Measurements from ENCODE around the gene GATD1. TPM values are rescaled to one million over a fixed set of nuclear protein-coding genes. Genes with fewer than 3 reads are reported as not detected.
A peak's percentile ranks its signal among the peaks of the same experiment; 100 is the strongest.

The GATD1 gene
- total RNA-seq, 1 experiment from 2014 or later: 22.8 TPM

DNA sequence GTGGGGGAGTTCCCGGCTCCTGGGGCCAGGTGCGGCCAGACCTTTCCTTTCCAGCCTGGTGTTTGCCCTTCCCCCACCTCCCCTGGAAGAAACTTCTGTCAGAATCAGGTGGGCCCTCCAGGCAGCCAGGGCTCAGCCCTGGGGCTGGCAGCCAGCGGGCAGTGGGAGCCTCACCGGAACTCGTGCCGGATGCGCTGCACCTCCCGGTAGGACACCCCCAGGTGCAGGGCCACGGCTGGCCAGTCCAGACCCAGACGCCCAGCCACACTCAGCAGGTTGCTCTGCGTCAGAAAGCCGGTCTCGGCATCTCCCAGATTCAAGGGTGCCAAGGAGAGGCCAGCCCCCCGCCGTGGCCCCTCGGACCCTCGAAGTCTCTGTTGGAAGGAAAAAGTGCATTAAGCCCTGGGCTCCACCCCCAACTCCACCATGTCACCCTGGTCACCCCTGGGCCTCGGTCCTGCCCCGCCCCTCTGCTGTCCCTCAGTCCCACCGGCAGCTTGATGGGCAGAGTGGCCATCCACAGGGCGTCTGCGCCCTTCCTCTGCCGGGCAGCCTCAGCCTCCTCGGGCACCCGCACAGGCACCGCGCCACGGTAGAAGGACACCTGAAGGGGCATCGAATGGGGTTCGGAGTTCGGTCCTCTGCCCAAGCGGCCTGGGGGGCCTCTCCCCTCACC is 22.5 kb upstream of the GATD1 start:
- DNase-seq (ENCODE audit: low read depth, low spot score): no peak
- in situ Hi-C loops (cut with HindIII; ENCODE audit: low pct_unique_long_range_greater_than_20kb, low sequenced_read_pairs): no loop called here

DNA sequence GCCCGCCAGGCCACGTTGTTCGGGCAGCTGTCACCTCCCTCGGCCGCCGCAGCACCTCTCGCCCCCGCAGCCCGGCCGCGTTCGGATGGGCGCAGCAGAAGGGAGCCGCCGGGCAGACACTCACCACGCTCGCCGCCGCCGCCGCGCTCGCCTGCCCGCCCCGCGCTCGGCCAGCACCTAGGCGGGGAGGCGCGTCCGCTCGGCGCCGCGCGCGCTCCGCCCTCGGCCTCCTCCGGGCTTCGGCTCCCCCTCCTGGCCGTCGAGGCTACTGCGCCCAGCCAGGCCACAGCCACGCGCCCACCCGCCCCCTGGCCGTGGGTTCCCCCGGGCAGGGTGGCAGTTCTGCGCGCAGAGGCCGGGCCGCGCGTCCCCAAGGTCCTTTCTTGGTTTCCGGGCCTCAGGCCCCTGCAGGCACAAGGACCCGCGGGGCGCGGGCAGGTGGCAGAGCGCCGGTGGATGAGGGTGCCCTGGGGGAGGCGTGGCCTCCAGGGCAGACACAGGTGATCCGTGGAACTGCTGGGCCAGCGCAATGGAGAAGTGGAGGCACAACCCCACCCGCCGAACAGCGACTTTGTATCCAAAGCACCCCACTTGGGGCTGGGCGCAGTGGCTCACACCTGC is 20.9 kb upstream of the GATD1 start, which contains the start of gene SLC25A22:
Gene SLC25A22 (minus strand): TSS at position 189 of the 621 bp plus-strand sequence. CDS start 3,275 bp downstream, outside the sequence.
- in situ Hi-C loops (cut with HindIII; ENCODE audit: low pct_unique_long_range_greater_than_20kb, low sequenced_read_pairs): no loop called here
- peak; percentile 76 for DNase-seq (ENCODE audit: low read depth, low spot score)

DNA sequence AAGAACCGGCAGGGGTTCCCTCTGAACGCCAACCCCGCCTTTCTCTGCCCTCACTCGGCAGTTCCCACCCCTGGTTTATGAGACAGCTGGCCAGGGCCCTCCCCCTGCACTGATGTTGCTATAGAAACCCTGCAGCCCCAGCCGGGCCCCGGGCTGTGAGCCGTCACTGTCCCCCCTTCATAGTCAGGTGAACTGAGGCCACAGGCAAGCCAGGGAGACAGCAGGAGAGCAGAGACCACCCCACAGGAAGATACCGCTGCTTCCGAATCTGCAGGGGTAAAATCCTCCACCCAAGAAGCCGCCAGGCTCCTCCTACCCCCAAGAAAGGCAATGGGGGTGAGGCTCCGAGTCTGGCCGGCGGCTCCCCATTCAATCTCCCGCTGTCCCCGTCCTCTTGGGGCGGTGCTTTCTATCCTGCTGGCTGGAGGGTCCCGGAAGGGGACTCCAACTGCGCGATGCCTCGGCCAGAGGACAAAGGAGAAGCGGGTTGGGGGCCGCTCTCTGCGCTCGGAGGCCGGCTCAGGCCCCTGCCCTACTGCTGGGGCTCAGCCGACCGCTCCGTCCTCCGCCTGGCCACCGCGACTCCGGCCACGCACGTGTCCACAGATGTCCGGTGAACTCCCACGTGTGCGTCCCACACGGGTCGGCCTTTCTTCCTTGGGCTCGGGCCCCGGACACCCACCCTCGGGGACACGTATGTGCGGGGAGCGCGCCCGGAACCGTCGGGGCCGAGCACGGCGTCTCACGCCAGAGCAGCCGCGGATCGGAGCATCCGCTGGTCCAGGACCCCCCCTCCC is 20.2 kb upstream of the GATD1 start:
- in situ Hi-C loops (cut with HindIII; ENCODE audit: low pct_unique_long_range_greater_than_20kb, low sequenced_read_pairs): no loop called here
- DNase-seq (ENCODE audit: low read depth, low spot score): peak; percentile 65

DNA sequence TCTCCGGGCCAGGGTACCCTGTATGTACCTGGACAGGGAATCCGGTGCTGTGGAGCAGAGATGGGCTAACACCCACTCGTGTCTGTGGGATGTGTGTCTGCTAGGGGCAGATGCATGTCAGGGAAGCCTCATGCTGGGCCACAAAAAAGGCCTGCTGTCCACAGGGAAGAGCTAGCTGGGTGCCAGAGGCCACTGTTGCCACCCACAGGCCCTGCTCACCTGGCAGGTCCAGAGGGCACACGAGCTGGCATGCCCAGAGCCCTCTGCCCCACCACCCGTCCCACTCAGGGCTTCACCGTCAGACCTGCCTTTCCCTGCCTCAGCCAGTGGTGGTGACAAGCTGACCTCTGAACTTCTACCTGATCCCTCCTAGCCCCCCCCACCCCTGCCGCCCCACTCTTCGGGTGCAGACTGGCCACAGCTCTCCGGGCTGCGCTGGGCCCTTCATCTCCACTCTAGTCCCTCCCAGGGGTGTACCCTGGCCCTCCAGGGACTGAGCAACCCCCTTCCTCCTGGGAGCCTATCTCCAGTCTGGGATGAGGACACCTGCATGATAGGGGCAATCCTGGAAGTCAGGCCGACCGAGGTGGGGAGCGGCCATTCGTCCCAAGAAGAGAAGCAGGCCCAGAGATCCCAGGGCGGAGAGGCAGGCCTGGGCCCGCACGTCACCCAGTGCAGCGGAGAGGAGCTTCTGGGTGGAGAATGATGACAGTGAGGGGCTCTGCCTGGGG is 19.4 kb upstream of the GATD1 start:
- in situ Hi-C loops (cut with HindIII; ENCODE audit: low pct_unique_long_range_greater_than_20kb, low sequenced_read_pairs): no loop called here

DNA sequence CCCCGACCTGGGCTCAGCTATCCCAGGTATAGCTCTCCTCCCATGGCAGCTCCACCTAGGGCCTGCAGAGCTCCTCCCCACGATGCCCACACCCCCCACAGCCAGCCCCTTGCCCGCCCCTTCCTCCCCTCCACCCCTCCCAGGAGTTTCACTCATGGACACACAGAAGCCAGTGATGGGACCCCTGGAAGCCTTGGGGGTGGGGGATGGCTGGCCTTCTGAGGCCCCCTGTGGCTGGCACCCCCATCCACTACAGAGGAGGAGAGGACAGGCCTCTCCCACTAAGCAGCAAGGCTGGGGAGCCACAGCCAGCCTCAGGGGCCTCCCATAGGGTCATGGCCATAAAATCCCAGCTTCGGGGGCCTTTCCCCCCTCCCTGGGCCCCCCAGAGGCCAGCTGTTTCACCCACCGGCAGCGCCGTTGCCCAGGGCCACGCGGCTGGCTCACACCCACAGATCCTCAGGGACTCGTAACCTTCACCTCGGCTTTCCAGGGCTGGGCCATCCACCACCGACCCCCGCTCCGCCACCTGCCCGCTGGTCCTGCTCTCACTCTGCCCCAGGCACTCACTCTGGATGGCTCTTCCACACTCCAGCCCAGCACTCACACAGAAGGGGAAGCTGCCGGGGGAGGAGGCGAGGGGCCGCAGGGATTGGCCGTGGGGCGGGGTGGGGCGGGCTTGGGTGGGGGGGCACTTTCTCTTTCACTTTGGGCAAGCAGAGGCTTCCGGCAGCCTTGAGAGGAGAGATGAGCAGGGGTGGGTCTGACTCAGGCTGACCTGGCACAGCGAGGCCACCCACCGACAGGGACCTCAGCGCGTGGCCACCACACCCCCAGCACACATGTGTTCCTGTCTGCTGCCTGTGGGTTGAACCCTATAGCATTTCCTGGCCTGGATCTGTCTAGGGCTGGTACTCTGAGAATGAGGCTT is 18.6 kb upstream of the GATD1 start:
- peak; percentile 60 for DNase-seq (ENCODE audit: low read depth, low spot score)
- in situ Hi-C loops (cut with HindIII; ENCODE audit: low pct_unique_long_range_greater_than_20kb, low sequenced_read_pairs): no loop called here

More for the DNA sequence above, 19.4 kb upstream of the GATD1 start:
- no peak for DNase-seq (ENCODE audit: low read depth, low spot score)

DNA sequence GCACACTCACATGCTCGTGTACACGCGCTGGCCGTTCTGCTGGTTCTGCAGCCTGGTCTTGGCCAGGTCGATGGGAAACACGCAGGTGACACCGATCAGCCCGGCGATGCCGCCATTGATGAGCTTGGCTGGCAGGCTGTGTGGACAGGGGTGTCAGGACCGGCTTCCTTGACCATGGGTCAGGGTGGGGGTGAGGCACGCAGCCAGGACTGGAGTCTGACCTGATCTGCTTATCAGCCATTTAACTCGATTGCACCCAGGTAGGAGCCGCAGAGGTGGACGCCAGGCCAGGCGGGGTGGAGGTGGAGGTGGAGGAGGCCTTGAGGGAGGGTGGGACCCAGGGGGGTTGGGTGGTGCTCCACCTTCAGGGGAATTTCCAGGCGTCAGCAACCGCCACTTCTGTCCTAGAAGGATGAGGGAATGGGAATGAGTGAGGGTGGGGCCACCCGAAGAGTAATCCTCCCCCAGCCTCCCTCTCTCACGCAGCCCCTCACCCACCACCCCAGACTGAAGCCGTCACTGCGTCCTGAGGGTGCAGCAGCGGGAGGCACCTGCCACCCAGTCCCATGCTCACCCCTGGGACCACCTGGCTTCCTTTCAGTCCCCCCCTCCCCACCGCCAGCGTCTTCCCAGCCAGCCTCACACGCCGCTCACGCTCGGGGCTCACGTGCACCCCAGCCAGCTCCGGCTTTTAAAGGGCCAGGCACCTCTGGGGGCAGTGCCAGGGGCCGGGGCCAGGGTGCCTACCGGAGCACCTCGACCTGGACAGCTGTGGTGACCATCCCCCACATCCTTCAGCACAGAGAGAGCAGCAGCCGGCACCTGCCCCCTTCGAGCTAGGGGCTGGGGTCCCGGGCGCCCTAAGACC is 17.7 kb upstream of the GATD1 start:
- no peak for DNase-seq (ENCODE audit: low read depth, low spot score)

DNA sequence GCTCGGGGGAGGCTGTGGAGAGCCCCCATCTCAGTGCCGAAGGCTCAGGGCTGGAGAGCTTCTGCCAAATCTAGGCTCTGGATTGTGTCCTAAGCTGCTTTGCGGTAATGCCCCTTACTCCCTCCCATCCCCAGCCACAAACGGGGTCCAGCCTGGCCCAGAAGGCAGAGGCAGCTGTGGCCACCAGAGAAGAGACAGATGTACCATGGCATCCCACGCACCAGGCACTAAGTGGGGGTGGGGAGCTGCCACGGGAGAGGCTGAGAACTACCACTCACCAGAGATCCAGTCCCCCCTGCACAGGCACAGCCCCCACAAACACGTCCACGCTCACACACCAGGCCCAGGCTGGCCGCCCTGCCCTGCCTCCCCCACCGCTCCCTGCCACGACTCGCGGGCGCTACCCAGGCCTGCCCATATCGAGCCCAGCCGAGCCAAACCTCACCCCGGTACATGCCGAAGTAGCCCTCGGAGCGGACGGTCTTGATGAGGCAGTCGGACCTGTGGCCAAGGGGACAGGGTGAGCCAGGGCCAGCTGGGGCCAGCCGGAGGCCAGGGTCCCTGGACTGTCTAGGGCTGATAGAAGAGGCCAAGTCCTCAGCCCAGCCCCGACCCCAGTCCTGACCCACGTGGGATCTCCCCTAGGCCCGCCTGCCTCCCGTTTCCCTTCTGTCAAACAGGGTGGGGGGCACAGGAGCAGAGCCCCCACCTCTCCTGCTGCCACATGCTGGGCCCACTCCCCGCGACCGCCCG is 16.9 kb upstream of the GATD1 start:
- no peak for DNase-seq (ENCODE audit: low read depth, low spot score)
- in situ Hi-C loops (cut with HindIII; ENCODE audit: low pct_unique_long_range_greater_than_20kb, low sequenced_read_pairs): no loop called here

More for the DNA sequence above, 17.7 kb upstream of the GATD1 start:
- in situ Hi-C loops (cut with HindIII; ENCODE audit: low pct_unique_long_range_greater_than_20kb, low sequenced_read_pairs): no loop called here

DNA sequence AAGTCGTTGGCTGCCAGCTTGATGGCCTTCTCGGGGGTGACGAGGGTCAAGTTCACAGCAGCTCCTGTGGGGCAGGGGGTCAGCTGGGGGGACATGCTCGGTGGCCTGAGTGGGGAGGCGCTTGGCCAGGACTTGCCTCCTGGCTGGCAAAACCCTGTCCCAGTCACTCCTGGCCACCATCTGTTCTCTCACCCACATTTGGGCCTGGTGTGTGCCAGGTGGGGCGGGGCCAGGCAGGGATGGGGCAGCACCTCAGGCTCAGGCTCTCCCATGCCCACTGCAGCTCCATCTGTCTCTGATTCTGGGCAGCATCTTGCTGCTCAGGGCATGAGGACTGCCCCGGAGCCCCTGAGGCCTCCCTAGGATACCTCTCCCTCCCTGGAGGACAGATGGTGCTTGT is 16.3 kb upstream of the GATD1 start:
- DNase-seq (ENCODE audit: low read depth, low spot score): no peak
- in situ Hi-C loops (cut with HindIII; ENCODE audit: low pct_unique_long_range_greater_than_20kb, low sequenced_read_pairs): no loop called here

DNA sequence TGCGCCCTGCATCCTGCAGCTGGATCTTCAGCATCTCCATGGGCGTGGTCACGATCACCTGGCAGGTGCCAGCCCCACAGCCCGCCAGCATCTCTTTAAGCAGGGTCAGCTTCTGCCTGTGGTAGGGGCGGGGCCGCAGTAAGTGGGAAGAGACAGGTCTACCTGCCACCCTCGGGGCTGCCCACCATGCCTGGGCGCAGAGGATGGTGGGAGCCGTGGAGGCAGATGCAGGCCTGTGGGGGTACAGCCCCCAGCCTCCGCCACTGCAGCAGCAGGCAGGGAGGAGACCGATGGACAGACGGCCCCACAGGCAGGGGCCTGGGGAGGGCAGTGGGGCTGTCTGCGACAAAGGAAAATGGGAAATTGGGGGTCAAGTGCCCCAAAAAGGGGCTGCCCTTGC is 15.6 kb upstream of the GATD1 start:
- in situ Hi-C loops (cut with HindIII; ENCODE audit: low pct_unique_long_range_greater_than_20kb, low sequenced_read_pairs): no loop called here
- DNase-seq (ENCODE audit: low read depth, low spot score): no peak

DNA sequence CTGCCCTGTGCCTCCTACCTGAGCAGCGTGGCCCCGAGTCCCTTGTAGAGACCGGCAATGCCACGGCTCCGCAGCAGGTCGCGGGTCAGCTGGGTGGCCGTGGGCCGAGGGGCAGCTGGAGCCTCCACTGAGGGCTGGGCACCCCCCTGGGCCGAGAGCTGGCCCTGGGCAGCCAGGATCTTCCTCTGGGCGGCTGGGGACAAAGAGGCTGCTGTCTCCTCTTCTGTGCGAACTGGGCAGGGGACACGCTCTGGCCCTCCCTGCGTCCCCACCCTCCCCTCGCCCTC is 15.2 kb upstream of the GATD1 start:
- in situ Hi-C loops (cut with HindIII; ENCODE audit: low pct_unique_long_range_greater_than_20kb, low sequenced_read_pairs): no loop called here
- DNase-seq (ENCODE audit: low read depth, low spot score): no peak

DNA sequence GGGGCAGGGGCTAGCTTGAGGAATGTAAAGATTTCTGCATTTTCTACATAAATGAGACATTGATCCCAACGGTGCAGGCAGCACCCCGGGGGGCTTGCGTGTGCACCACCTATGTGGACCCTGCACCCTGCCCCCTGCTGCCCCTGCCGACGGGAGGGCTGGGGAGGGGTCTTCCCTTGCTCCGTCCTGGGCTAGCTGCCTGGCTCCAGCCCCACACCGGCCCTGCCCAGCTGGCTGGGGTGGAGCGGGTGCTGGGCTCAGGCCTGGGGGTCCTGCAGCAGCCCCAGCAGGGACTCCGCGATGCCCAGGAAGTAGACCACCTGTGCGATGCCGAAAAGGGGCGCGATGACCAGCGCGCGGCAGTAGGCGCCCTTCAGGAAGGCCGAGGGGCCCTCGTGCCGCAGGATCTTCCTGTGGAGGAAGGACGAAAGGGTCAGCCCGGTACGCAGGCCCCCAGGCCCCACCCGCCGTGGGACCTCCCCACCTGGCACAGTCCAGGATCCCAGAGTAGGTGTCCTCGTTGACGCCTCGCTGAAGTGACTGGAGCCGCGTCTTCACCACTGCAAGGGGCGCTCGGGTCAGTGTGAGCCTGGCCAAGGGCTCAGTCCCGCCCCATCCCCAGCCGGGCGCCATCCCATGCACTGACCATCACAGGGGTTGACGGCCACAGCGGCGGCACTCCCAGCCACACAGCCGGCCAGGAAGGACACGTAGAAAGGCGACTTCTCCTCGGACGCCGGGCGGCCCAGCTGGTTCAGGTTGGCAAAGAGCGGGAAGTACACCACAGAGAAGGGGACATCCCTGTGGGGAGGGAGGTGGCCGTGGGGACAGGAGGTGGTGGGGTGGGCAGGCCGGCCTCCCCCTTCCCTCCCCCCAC is 14.6 kb upstream of the GATD1 start:
- in situ Hi-C loops (cut with HindIII; ENCODE audit: low pct_unique_long_range_greater_than_20kb, low sequenced_read_pairs): no loop called here
- no peak for DNase-seq (ENCODE audit: low read depth, low spot score)

DNA sequence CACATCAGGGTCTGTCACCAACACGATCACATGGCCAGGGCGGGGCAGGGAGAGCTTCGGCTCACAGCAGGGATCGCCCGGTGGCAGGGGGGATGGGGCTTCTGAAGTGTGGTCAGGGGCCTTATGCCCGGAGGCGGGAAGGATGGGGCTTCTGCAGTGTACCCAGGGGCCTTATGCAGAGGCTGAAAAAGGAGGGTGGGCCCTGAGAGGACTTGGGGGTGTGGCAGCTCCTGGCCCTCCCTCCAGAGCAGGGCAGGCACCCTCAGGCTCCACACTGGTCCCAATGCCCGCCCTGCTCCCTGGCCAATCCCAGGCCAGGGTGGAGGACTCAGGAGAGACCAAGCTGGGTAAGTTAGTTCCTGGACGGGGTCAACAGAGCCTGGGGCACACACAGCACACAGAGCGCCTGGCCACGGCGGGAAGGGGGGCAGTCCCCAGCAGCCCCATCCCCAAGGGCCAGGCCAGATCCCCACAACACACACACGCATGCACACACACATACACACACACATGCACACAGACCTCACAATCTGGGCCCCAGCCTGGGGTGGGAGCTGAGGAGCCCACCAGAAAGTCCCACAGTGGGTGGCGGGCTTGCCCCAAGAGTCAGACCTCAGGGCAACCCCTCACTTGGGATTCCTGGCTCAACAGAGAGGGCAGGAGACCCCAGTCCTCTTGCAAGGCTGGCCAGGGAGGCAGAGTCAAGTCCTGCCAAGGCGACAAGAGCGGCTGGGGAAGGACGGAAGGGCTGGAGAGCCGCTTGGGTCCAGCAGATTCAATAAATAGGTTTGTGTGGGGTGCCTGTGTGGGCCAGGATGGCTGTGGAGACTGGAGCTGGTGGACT is 13.7 kb upstream of the GATD1 start:
- in situ Hi-C loops (cut with HindIII; ENCODE audit: low pct_unique_long_range_greater_than_20kb, low sequenced_read_pairs): no loop called here
- no peak for DNase-seq (ENCODE audit: low read depth, low spot score)

DNA sequence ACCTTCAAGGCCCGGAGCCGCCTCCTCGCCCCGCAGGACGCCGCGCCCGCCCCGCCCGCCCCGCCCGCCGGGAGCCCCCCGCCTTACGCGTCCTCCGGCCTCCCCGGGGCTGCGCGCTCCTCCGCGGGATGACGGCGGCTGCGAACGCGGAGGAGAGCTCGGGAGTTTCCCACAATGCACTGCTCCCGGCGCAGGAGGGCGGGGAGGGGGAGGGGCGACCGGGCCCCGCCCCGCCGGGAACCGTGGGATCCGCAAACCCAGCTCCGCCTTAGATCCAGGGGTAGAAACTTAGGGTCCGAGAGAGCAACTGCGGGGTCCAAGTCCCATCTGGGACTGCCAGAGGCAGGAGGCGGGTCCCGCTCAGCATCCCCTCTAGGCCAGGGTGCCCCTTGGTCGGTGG is 12.7 kb upstream of the GATD1 start, which contains the start of gene CEND1:
Gene CEND1 (minus strand): TSS at position 148 of the 400 bp plus-strand sequence. CDS start 1,514 bp downstream, outside the sequence.
- DNase-seq (ENCODE audit: low read depth, low spot score): peak; percentile 43
- in situ Hi-C loops (cut with HindIII; ENCODE audit: low pct_unique_long_range_greater_than_20kb, low sequenced_read_pairs): no loop called here
